H9 (cell line): ENCODE results near the gene IQUB. TPM values are rescaled to one million over a fixed set of nuclear protein-coding genes. Genes with fewer than 3 reads are reported as not detected.
A peak's percentile ranks its signal among the peaks of the same experiment; 100 is the strongest.

Experiments
- DNase-seq: peaks from one replicate; pipeline ENCODE4 v3.0.0-alpha.2; 2017
- H2AFZ ChIP-seq: one replicate; pipeline ENCODE4 v1.6.1; 2013; ENCODE audit warnings: mild to moderate bottlenecking, low read length, control low read depth, moderate library complexity
- H2AK5ac ChIP-seq: 2 replicates; pipeline ENCODE4 v1.6.1; 2013; ENCODE audit warnings: low read length, control low read depth, mixed read lengths; ENCODE audit not compliant: insufficient read length
- H2BK120ac ChIP-seq: one replicate; pipeline ENCODE4 v1.6.1; 2013; ENCODE audit warnings: low read depth, mild to moderate bottlenecking, low read length, control low read depth, inconsistent platforms; ENCODE audit not compliant: poor library complexity, severe bottlenecking
- H2BK12ac ChIP-seq: 2 replicates; pipeline ENCODE4 v1.6.1; 2013; ENCODE audit warnings: low read length, control low read depth, mixed read lengths, low read depth; ENCODE audit not compliant: insufficient read length
- H2BK15ac ChIP-seq: 2 replicates; pipeline ENCODE4 v1.6.1; 2013; ENCODE audit warnings: low read depth, low read length, control low read depth
- H2BK20ac ChIP-seq: one replicate; pipeline ENCODE4 v1.6.1; 2013; ENCODE audit warnings: low read depth, mild to moderate bottlenecking, low read length, control low read depth, inconsistent platforms; ENCODE audit not compliant: poor library complexity, severe bottlenecking
- H2BK5ac ChIP-seq: 2 replicates; pipeline ENCODE4 v1.6.1; 2013; ENCODE audit warnings: low read length, control low read depth, mixed read lengths; ENCODE audit not compliant: insufficient read length
- H3K14ac ChIP-seq: 2 replicates; pipeline ENCODE4 v1.6.1; 2013; ENCODE audit warnings: low read length, control low read depth; ENCODE audit not compliant: insufficient read depth
- H3K18ac ChIP-seq: 2 replicates; pipeline ENCODE4 v1.6.1; 2013; ENCODE audit warnings: low read depth, mild to moderate bottlenecking, mixed read lengths, low read length, control low read depth; ENCODE audit not compliant: insufficient read length
- H3K23ac ChIP-seq: 2 replicates; pipeline ENCODE4 v1.6.1; 2013; ENCODE audit warnings: low read length, control low read depth, mixed read lengths, low read depth; ENCODE audit not compliant: insufficient read length
- H3K23me2 ChIP-seq: 2 replicates; pipeline ENCODE4 v1.6.1; 2013; ENCODE audit warnings: low read depth, mild to moderate bottlenecking, mixed read lengths, low read length, control low read depth; ENCODE audit not compliant: insufficient read length, poor library complexity, severe bottlenecking
- H3K27ac ChIP-seq: 2 replicates; pipeline ENCODE4 v1.5.1; 2013; ENCODE audit warnings: low read length, control low read depth, mixed read lengths, low read depth; ENCODE audit not compliant: insufficient read length
- H3K27me3 ChIP-seq: 2 replicates; pipeline ENCODE4 v1.6.1; 2013; ENCODE audit warnings: low read length, control low read depth, inconsistent platforms; ENCODE audit not compliant: insufficient read depth
- H3K4ac ChIP-seq: 2 replicates; pipeline ENCODE4 v1.6.1; 2013; ENCODE audit warnings: low read depth, mild to moderate bottlenecking, control low read depth, inconsistent platforms, low read length, moderate library complexity
- H3K4me1 ChIP-seq: 2 replicates; pipeline ENCODE4 v1.6.1; 2013; ENCODE audit warnings: low read length, control low read depth, inconsistent platforms; ENCODE audit not compliant: insufficient read depth
- H3K4me2 ChIP-seq: 2 replicates; pipeline ENCODE4 v1.6.1; 2013; ENCODE audit warnings: low read length, control low read depth, mixed read lengths; ENCODE audit not compliant: insufficient read length, insufficient read depth
- H3K56ac ChIP-seq: 2 replicates; pipeline ENCODE4 v1.6.1; 2013; ENCODE audit warnings: low read depth, mild to moderate bottlenecking, mixed read lengths, low read length, control low read depth; ENCODE audit not compliant: insufficient read length
- H3K79me1 ChIP-seq: 2 replicates; pipeline ENCODE4 v1.6.1; 2013; ENCODE audit warnings: low read depth, mild to moderate bottlenecking, moderate library complexity, low read length, control low read depth, inconsistent platforms; ENCODE audit not compliant: insufficient read depth, poor library complexity, severe bottlenecking
- H3K79me2 ChIP-seq: 2 replicates; pipeline ENCODE4 v1.6.1; 2013; ENCODE audit warnings: low read length, control low read depth, inconsistent platforms; ENCODE audit not compliant: insufficient read depth
- H3K9ac ChIP-seq: 2 replicates; pipeline ENCODE4 v1.6.1; 2013; ENCODE audit warnings: low read length, control low read depth, mixed read lengths; ENCODE audit not compliant: insufficient read length; ENCODE audit errors: extremely low read depth
- H3K9me3 ChIP-seq: one replicate; pipeline ENCODE4 v1.6.1; 2013; ENCODE audit warnings: low read depth, low read length, inconsistent platforms; ENCODE audit not compliant: control insufficient read depth
- H3T11ph ChIP-seq: one replicate; pipeline ENCODE4 v1.6.1; 2013; ENCODE audit warnings: mild to moderate bottlenecking, low read length, control low read depth, inconsistent platforms
- H4K20me1 ChIP-seq: one replicate; pipeline ENCODE4 v1.6.1; 2013; ENCODE audit not compliant: control insufficient read depth, insufficient read length, insufficient read depth
- H4K5ac ChIP-seq: 2 replicates; pipeline ENCODE4 v1.6.1; 2013; ENCODE audit warnings: low read depth, mild to moderate bottlenecking, mixed read lengths, low read length, control low read depth; ENCODE audit not compliant: insufficient read length
- H4K8ac ChIP-seq: replicated peaks from 2 replicates; pipeline ENCODE4 v1.6.1; 2013; ENCODE audit warnings: low read length, control low read depth, mixed read lengths, low read depth; ENCODE audit not compliant: insufficient read length
- H4K91ac ChIP-seq: 2 replicates; pipeline ENCODE4 v1.6.1; 2013; ENCODE audit warnings: low read depth, mild to moderate bottlenecking, moderate library complexity, mixed read lengths, low read length, control low read depth; ENCODE audit not compliant: insufficient read length
- H3K27ac Mint-ChIP-seq, 3 experiments: 2 replicates in 2 of 3; 3 replicates in 1 of 3; pipeline ENCODE4 v1.8.0; 2020 to 2021; ENCODE audit warnings: mixed read lengths in 3 of 3, mild to moderate bottlenecking in 1 of 3, moderate library complexity in 1 of 3
- H3K27me3 Mint-ChIP-seq: 2 replicates; pipeline ENCODE4 v1.8.0; 2021; ENCODE audit warnings: low read depth, mild to moderate bottlenecking, moderate library complexity, mixed read lengths
- H3K36me3 Mint-ChIP-seq, 3 experiments: 2 replicates in 2 of 3; 3 replicates in 1 of 3; pipeline ENCODE4 v1.8.0; 2020 to 2021; ENCODE audit warnings: low read depth in 3 of 3, mixed read lengths in 3 of 3; ENCODE audit not compliant: insufficient read depth in 1 of 3
- H3K4me1 Mint-ChIP-seq, 2 experiments: 2 replicates each; pipeline ENCODE4 v1.8.0; 2020; ENCODE audit warnings: mixed read lengths in 2 of 2
- H3K4me3 Mint-ChIP-seq, 2 experiments: 2 replicates in 1 of 2; 3 replicates in 1 of 2; pipeline ENCODE4 v1.8.0; 2020 to 2021; ENCODE audit warnings: mild to moderate bottlenecking in 2 of 2, mixed read lengths in 2 of 2, moderate library complexity in 1 of 2
- H3K9me3 Mint-ChIP-seq, 2 experiments: 2 replicates in 1 of 2; 3 replicates in 1 of 2; pipeline ENCODE4 v1.8.0; 2020; ENCODE audit warnings: mild to moderate bottlenecking in 2 of 2, mixed read lengths in 2 of 2, moderate library complexity in 1 of 2
- CTCF ChIP-seq: fragments of 200-600 bp; sonication (generic); conservative IDR thresholded peaks from 3 replicates; pipeline ENCODE4 v1.8.0; 2021; ENCODE audit warnings: antibody characterized with exemption, mild to moderate bottlenecking
- WGBS: extraction: QIAGEN DNeasy Blood & Tissue Kit; methylation state at CpG from one replicate; pipeline ENCODE4 v1.1.7; 2013; ENCODE audit warnings: missing lambda C conversion rate, low lambda C conversion rate, mixed read lengths; ENCODE audit not compliant: insufficient read length; ENCODE audit errors: extremely low coverage; 5-methylcytosine and 5-hydroxymethylcytosine counted together
- total RNA-seq: library from RNA; stranded (reverse); gene quantifications from 2 replicates; pipeline ENCODE4 v1.2.1, GENCODE V29; 2021

The IQUB gene
- total RNA-seq, 1 experiment from 2014 or later = 0.28 TPM

DNA sequence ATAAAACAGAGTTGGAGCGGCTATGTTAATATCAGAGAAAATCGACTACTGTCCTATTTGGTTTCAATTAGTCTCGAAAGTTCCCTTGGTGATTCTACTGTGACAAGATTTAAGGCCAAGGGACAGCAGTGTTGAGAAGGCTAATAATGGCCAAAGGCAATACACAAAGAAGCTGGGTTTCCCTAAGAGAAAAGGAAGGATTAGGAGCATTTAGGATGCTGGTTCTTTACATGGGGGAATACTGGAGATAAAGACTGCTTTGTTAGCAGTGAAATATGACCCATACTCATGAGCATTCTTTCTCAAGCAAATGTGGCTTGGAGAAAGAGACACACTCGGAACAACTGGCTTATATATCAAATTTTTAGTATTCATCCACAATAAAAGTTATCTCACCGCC lies 32.2 kb downstream of the IQUB start:
- no peak overlapping the region for H3K4me3 Mint-ChIP-seq
- Histone ChIP-seq H3K9me3 (peaks cover 9% of the 10 kb centered on the region), H3K14ac (no peak overlapping the region), H3K56ac (no peak overlapping the region), H4K91ac (no peak overlapping the region), H3K23ac (no peak overlapping the region), H2BK120ac (no peak overlapping the region), H2AK5ac (no peak overlapping the region), H3K18ac (no peak overlapping the region), H2BK20ac (no peak overlapping the region), H3K9ac (no peak overlapping the region), H3T11ph (no peak overlapping the region), H3K23me2 (no peaks in the 10 kb centered on the region), H2BK5ac (no peak overlapping the region), H4K20me1 (no peaks in the 10 kb centered on the region), H2AFZ (no peak overlapping the region), H3K4ac (no peak overlapping the region), H3K27ac (no peak overlapping the region), H3K79me2 (no peaks in the 10 kb centered on the region), H4K8ac (no peak overlapping the region), H2BK12ac (no peak overlapping the region), H3K4me2 (no peak overlapping the region), H2BK15ac (no peak overlapping the region), H3K4me1 (no peaks in the 10 kb centered on the region), H3K79me1 (no peaks in the 10 kb centered on the region), H3K27me3 (no peaks in the 10 kb centered on the region), H4K5ac (no peak overlapping the region)
- H3K27me3 Mint-ChIP-seq = peaks cover 2% of the 10 kb centered on the region; the same call in 1 of the 2 replicates
- no CpG with 5 or more reads among the region's 5 CpGs for WGBS
- peaks cover 16 to 29% (median 22%) of the 10 kb centered on the region in 3 experiments for H3K36me3 Mint-ChIP-seq
- H3K9me3 Mint-ChIP-seq = peaks cover 22 to 25% of the 10 kb centered on the region in 2 experiments
- H3K27ac Mint-ChIP-seq = peak overlapping the region in 2 of 3 experiments; percentile 53 to 84; a peak in 4 of 7 replicates
- DNase-seq = no peak
- H3K4me1 Mint-ChIP-seq = peaks cover 28 to 31% of the 10 kb centered on the region in 2 experiments
- no peak for TF ChIP-seq CTCF
